Measurements from ENCODE around the gene COQ5. TPM values are rescaled to one million over a fixed set of nuclear protein-coding genes. Genes with fewer than 3 reads are reported as not detected.

The COQ5 gene
- polyA plus RNA-seq, 3 donors: 9.3 to 38.9 (median 30.6) TPM

- H3K27me3 Mint-ChIP-seq (ENCODE audit: low read depth in 3 of 3): no peaks in the 10 kb centered on the region
- intact Hi-C loops (cut with micrococcal nuclease): no loop called here
- Histone ChIP-seq H3K4me1 (ENCODE audit: control insufficient read depth in 1 of 2, insufficient read depth in 2 of 2, low read length in 2 of 2) (peaks cover 1 to 5% of the 10 kb centered on the region in 2 donors), H3K27me3 (ENCODE audit: control insufficient read depth in 2 of 2, insufficient read depth in 2 of 2, low read length in 2 of 2) (no peaks in the 10 kb centered on the region), H3K4me3 (replicated peaks in 1 of 3; ENCODE audit: low read depth in 2 of 3, low read length in 3 of 3) (no peak overlapping the region), H3K79me2 (ENCODE audit: insufficient read depth, low read length) (peaks cover 36% of the 10 kb centered on the region), H3K9me3 (replicated peaks in 1 of 2; ENCODE audit: control insufficient read depth in 1 of 2, insufficient read depth in 1 of 2, low read length in 2 of 2) (no peaks in the 10 kb centered on the region), H3K36me3 (replicated peaks in 1 of 2; ENCODE audit: control insufficient read depth in 1 of 2, insufficient read depth in 2 of 2, low read length in 2 of 2) (peaks cover 78 to 93% of the 10 kb centered on the region in 2 donors), H4K20me1 (ENCODE audit: insufficient read depth, low read length) (peaks cover 80% of the 10 kb centered on the region), H2AFZ (ENCODE audit: insufficient read depth, low read depth, low read length, poor library complexity, severe bottlenecking) (no peak overlapping the region), H3K9ac (ENCODE audit: insufficient read depth, low read length, poor library complexity, severe bottlenecking) (no peak overlapping the region), H3K4me2 (replicated peaks; ENCODE audit: extremely low read depth, low read length, poor library complexity, severe bottlenecking) (no peak overlapping the region), H3K27ac (ENCODE audit: low read depth in 1 of 2, low read length in 2 of 2) (no peak overlapping the region)
- H3K36me3 Mint-ChIP-seq: peaks cover 67 to 90% of the 10 kb centered on the region in 2 donors
- no peaks in the 10 kb centered on the region for H3K9me3 Mint-ChIP-seq
- peaks cover 1% of the 10 kb centered on the region for H3K4me1 Mint-ChIP-seq
- WGBS (ENCODE audit: insufficient coverage): no CpG with 5 or more reads among the region's 2 CpGs
- no peak overlapping the region for H3K4me3 Mint-ChIP-seq
- DNase-seq: no peak
- TF ChIP-seq CTCF (IDR thresholded peaks at IDR 0.05): no peak
- H3K27ac Mint-ChIP-seq: no peak overlapping the region
These were observed 28.6 kb upstream of the COQ5 start for GRCh38 chr12:120557589-120557988.

GRCh38 chr12:120554678-120555077 lies 25.7 kb upstream of the COQ5 start:
- 100% methylated on average over 1 of the region's 1 CpG for WGBS (ENCODE audit: insufficient coverage)
- H3K4me2 ChIP-seq (replicated peaks; ENCODE audit: extremely low read depth, low read length, poor library complexity, severe bottlenecking): no peak overlapping the region
- H2AFZ ChIP-seq (ENCODE audit: insufficient read depth, low read depth, low read length, poor library complexity, severe bottlenecking): no peak overlapping the region
- H3K79me2 ChIP-seq (ENCODE audit: insufficient read depth, low read length): peaks cover 58% of the 10 kb centered on the region
- TF ChIP-seq CTCF (IDR thresholded peaks at IDR 0.05): no peak
- Mint-ChIP-seq H3K4me3 (no peak overlapping the region), H3K27me3 (ENCODE audit: low read depth in 3 of 3) (no peaks in the 10 kb centered on the region), H3K9me3 (peaks cover 0 to 1% (median 0%) of the 10 kb centered on the region in 7 donors), H3K4me1 (peaks cover 15% of the 10 kb centered on the region), H3K36me3 (peaks cover 48 to 68% of the 10 kb centered on the region in 2 donors), H3K27ac (peak overlapping the region in 2 of 7 donors; percentile 26 to 70)
- H3K4me1 ChIP-seq (ENCODE audit: control insufficient read depth in 1 of 2, insufficient read depth in 2 of 2, low read length in 2 of 2): peaks cover 28 to 34% of the 10 kb centered on the region in 2 donors
- H3K36me3 ChIP-seq (replicated peaks in 1 of 2; ENCODE audit: control insufficient read depth in 1 of 2, insufficient read depth in 2 of 2, low read length in 2 of 2): peaks cover 50 to 72% of the 10 kb centered on the region in 2 donors
- no peak overlapping the region for H3K9ac ChIP-seq (ENCODE audit: insufficient read depth, low read length, poor library complexity, severe bottlenecking)
- H3K27ac ChIP-seq (ENCODE audit: low read depth in 1 of 2, low read length in 2 of 2): no peak overlapping the region
- DNase-seq: no peak
- intact Hi-C loops (cut with micrococcal nuclease): no loop called here
- H3K4me3 ChIP-seq (replicated peaks in 1 of 3; ENCODE audit: low read depth in 2 of 3, low read length in 3 of 3): no peak overlapping the region
- no peaks in the 10 kb centered on the region for H3K27me3 ChIP-seq (ENCODE audit: control insufficient read depth in 2 of 2, insufficient read depth in 2 of 2, low read length in 2 of 2)
- no peaks in the 10 kb centered on the region for H3K9me3 ChIP-seq (replicated peaks in 1 of 2; ENCODE audit: control insufficient read depth in 1 of 2, insufficient read depth in 1 of 2, low read length in 2 of 2)
- peaks cover 82% of the 10 kb centered on the region for H4K20me1 ChIP-seq (ENCODE audit: insufficient read depth, low read length)
